ENCODE results near the gene PRKN.
A peak's percentile ranks its signal among the peaks of the same experiment; 100 is the strongest.
"Not testable (repeated sequence)": the region's sequence is repeated elsewhere in the genome, so short reads cannot be mapped to it uniquely, and the experiment has no call there.

The PRKN gene

DNA sequence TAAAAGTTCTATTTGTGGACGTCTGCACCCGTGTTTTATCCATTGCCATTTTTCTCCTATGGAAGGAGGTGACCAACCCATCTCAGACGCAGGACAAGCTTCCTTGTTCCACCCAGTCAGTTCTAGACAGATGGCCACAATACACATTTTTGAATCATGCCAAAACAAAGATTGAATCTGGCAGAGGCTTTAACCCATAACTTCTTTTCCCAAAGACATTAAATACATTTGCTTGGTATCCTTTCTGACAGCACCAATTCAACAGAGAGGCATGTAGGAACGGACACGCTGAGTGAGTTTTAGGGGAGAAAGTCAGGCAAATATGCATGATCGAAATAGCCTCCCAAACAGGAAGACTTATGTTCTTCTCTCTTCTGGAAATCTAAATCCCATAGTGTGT, 901.1 kb downstream of the PRKN start:
- DNase-seq, result no peak

DNA sequence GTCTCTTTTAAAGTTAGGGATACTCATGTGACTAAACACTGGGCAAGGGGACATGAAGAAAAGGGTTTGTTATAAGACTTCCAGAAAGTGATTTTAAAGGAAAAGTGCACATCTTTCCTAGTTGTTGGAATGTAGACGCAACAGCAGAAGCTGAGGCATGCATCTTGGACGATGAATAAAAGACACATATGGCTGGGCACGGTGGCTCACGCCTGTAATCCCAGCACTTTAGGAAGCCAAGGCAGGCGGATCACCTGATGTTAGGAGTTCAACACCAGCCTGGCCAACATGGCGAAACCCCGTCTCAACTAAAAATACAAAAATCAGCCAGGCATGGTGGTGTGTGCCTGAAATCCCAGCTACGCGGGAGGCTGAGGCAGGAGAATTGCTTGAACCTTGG, 905.4 kb downstream of the PRKN start:
- DNase-seq, result not testable (repeated sequence)

DNA sequence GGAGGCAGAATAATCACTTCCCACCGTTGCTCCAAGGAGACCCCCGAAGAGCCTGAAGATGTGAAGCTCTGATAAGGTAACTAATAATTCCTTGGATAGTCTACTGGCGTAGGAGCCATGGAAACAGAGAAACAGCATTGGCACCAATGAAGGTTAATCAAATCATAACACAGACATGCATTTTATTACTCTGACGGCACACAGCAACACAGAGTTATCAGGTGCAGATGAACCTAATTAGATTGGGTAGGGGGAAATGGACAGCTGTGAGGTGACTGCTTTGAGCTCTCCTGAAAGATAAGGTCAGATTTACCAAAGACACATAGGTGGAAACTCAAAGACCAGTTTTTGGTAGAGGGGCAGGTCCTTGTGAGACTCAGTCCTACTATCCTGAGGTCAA, 909.7 kb downstream of the PRKN start:
- DNase-seq, result no peak

DNA sequence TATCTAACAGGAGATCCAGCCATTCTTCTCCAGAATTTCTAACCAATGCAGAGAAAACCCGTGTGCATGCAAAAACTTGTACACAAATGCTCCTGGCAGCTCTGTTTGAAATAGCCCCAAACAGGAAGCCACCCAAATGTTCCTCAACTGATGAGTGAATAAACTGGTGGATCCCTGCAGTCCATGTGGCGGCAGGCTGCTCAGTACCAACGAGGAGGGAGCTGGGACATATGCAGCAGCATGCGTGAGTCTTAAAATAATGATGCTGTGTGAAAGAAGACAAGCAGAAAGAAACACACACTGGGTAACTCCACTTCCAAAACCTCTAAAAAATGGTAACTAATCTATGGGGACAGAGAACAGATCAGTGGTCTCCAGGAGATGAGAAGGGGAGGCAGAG, 911.6 kb downstream of the PRKN start:
- no peak for DNase-seq

DNA sequence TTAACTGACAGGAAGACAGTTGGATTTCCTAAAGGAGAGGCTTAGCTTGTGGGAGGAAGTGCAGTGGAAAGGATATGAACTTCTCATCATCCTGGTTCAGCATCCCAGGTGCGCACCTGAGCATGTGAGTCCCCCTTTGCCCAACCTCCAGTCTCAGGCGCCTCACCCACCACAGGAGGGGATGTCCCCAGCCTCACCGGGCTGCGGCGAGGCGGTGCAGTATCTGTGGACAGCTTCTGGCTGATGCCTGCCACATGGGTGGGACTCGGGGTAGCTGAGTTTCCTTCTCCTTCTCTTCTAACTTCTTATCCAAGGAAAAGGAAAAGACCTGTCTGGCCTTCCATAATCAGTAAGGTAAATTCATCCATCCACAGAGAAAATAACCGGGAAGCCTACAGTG, 914.4 kb downstream of the PRKN start:
- no peak for DNase-seq

DNA sequence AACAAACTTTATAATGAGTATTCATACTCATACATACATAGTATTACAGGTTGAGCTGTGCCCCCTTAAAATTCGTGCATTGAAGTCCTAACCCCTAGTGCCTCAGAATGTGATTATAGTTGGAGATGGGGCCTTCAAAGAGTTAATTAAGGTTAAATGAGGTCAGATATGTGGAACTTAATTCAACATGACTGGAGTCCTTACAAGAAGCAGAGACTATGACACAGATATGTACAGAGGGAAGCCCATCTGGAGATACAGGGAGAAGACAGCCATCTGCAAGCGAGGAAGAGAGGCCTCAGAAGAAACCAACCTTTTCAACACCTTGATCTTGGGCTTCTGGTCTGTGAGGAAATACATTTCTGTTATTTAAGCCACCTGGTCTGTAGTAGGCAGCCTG, 917.6 kb downstream of the PRKN start:
- no peak for DNase-seq

DNA sequence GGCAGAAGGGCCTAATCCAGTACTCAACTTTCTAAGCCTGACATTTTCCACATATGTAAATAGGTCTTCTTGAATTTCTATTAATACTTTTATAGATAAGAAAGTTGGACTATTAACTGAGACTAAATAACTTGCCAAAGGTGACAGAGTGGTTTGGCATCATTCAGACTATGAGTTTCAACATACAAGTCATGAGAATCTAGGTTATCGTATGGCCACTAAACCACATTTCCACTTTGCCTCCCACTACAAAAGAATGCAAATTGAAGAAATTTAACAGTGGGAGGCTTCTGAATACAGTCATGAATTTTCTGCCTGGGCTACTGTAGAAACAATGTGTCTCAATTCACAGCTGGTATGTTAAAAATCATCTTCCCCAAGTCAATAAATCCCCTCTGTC, 922.7 kb downstream of the PRKN start:
- no peak for DNase-seq

DNA sequence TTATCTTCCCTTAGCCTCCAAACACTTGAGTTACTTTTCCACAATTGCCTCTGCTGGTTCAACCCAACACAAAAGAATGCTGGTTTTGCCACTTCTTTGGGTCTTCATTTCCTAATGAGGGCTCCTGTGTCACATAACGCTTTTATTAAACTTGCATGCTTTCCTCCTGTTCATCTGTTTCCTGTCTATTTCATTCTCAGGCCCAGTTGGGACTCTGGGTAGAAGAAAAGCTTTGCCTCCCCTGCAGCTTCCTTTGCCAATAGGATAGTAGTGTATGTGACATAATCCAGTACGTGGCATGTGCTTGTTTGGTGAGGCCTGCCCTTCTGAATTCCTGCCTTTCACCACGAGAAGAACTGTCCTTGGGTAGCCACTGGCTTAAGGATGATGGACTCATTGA, 924.4 kb downstream of the PRKN start:
- DNase-seq, result no peak

DNA sequence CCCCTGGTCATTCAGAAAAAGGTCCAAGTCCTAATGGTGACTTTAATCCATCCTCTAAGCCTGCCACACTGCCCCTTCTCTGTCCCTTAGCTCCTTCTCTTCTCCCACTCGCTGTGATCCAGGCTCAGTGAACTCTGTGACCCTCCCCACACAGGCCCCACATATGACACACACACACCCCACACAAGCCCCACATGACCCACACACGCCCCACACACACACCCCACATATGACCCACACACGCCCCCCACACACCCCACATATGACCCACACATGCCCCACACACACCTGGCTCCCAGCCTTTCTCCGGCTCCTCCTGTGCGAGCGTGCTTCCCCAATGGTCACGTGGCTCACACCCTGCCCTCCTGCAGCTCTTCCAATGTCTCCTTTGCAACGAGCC, 925.3 kb downstream of the PRKN start:
- no peak for DNase-seq

DNA sequence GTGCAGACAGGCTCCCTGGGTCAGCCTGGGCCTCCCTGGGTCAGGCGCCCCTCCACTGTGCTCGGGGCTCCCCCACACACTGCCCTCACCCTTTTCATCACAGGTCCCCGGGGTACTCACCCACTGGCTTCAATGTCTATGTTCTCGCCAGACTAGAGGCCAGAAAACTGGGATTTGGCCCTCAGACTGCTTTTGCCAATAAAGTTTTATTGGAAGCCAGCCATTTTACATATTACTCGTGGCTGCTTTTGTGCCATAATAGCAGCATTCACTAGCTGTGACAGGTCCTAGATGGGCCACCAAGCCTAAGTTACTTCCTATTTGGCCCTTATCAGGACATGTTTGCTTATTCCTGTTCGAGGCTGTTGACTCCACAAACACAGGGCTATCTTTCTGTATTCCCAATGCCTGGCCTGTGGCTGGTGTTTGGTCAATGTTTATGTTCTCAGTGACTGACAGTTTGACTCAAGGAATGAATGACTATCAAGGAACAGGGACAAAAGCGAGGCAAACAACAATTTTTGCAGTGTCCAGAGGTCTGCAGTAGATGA, 928.6 kb downstream of the PRKN start:
- no peak for DNase-seq

DNA sequence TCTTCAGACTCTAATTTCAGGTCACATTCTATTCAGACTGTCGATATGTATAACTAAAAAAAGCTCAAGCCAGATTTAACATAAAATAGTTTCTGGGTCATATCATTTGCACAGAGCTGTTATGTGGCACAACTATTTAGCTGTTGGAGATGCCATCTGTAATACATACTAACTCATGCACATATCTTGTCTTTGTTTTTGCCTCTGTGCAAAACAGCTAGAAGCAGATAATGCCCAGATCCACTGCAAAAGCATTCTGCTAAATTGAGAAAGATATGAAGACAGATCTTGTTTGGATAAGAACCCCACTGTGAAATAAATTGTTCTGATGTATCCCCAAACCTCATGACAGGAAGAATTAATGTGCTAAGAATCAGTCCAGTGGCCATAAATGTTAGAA, 930.9 kb downstream of the PRKN start:
- no peak for DNase-seq

DNA sequence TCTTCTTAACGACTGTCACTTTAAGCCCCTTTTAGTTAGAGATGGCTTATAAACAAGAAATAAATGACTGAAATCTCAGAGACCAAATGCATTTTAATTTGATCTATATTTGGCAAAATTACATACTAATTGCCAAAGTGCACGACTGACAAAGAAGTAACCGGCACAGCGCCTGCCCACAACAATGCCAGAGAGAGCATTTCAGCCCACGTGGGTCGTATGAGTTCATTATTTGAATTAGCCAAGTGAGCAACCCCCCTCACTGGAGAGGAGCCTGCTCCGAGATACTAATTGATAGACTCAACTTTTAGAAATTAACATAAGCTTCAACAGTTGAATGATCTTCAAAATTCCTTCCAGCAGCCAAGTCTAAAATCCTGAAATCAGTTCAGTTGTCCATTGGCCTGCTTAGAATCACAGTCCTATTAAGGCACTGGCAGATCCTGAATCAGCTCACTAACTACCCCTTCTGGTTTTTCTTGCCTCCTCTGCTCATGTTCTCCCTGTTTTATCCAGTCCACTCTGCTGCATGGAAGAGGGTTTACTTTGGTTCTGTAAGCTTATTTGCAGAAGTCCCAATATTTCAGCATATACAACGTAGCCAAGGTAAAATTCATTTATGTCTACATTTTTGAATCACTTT, 934.6 kb downstream of the PRKN start:
- no peak for DNase-seq

DNA sequence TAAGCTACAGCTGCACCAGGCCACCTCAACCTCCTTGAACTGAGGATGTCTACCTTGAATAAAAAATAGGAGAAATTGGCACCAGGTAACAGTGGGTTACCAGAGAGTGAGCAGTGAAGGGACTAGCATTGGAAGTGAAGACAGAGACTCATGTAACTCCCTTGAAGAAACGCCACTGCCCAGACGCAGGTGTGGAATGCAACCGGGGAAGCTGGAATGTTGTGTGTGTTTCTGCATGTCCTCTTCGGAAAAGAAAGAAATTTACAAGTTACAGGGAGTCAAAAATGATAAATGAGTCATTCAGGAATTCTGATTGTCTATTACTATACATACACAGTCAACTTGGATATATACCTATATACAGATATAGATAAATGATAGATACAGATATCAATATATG, 939.0 kb downstream of the PRKN start:
- DNase-seq, result no peak

DNA sequence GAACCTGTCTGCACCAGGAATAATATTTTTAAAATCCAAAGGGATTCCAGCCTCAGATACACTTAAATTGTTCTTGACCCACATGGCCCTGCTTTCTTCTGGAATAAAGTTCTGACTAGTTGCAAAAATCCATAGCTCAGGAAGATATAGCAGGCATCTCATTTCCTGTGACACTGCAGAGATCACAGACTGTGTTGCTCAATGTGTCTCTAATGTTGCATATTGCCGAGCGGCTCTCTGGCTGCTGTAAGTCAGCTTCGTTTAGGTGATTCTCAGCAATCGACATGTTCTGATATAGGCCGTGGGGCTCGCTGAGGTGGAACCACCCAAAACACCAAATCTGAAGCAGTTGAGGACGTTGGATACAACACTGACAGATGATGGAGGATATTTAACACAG, 955.4 kb downstream of the PRKN start:
- no peak for DNase-seq

DNA sequence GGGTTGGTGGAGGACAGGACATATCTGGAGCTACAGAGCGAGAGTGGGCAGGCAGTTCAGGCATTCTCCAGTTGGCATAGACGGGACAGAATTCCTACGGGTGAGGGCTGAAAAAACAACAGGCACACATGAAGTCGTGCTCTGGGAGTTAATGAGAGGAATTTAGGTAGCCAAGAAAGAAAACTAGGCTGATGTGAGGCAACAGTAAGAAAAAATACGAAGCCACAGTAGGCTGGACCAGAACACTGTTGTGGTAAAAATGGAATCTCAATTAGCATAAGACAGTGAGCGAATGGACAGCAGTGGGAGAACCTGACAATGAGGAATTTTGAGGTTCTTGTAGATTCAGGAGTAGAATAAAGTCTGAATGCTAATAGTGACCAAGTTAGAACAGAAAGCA, 965.6 kb downstream of the PRKN start:
- DNase-seq, result no peak

DNA sequence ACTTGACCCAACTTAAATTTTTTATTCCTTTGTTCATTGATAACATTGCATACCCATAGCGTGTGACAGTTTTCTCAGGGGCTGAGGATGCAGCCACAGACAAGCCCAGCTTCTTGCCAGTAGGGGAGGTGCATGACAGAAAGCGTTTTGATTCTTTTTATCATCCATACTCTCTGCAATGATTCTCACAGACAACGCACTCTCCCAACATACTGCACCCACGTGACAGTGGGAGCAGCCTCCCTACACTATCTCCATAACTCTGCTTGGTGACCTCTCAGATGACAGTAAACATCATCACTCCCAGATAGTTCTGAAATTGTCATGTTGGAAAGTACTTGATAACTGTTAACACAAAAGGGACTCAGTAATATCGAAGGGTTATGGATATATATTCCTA, 972.5 kb downstream of the PRKN start:
- no peak for DNase-seq

DNA sequence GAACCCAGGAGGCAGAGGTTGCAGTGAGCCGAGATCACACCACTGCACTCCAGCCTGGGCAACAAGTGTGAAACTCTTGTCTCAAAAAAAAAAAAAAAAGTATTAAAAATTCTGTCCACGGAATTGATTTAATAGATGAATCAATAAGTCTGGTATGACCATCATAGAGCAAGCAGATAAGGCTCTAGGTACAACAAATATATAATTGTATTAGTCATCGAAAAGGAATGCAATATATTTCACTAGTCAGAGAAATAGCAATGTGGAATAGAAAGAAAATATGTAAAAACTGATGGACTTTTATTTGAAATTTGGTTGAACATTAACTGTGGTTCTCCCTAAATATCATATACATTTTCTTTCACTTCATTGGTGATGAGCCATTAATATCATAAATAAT, 976.9 kb downstream of the PRKN start:
- DNase-seq, result no peak

DNA sequence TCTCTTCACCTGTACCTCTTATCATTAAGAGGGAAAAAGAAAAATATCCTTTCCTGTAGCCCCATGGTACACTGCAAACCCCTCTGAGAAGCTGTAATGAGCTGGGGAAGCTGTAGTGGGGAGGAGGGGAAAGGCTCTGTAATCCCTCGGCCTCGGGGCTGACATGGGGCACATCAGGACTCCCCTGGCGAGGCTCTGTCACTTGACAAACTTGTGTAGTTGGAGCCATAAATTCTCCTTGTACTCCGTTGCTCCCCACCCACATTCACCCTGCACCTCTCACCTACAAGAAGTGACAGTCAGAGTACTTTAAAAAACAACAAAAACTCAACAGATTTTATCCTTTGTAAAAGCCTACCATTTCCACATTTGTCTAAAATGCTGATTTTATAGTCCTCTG, 978.0 kb downstream of the PRKN start:
- DNase-seq, result no peak

DNA sequence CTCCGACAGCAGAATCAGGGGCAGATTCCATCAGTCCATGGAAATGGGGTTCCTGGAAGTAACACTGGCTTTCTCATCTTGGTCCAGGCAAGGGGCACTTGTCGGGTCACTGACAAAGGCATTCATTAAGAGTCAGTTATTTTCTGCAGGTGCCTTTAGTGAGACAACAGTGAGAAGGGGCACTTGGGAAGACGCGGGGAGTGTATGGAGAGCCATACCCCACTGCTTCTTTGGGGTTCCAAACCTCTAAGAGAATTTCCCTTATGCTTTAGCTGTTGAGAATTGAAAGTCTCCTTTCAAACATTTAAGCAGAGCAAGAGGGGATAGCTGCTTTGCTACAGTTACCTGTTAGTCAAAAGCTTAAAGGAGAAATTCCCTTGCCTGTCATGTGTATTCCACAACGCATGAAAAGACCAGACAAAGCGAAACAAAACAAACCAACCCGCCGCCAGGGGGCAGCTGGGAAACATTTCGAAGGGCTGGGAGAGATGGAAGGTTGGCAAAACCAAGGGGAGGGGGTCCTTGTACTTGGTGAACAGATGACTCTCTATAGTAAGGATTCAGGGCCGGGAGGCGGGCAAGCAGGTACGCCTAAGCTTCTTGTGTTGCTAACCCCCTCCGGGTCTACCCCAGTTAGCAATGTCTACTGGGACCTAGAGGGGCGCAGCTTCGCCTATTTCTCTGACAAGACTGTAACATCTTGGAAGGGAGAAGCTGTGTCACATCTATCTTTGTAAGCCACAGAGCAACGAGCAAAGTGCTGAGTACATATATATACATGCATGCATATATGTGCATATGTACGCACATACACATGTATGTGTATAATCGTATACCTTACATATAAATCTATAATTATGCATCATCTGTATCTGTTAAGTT, 978.8 kb downstream of the PRKN start:
- DNase-seq, result peak; percentile 17

DNA sequence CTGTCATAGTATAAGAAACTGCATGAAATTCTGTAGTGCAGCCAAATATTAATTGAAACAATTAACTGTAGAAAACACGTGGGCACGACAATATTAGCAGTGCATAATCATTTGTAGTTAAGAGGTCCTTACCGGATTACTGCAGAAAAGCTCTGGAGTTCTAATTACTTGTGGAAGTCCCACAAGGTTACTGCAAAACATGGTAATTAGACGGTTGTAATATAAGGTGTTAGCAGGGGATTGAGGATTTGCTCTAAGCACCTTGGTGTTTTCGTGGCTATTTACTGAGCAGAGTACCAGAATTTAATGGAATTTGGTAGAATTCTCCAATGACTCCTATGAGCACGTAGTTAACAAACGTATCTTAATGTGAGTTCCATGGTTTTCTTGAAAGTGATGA, 980.1 kb downstream of the PRKN start:
- no peak for DNase-seq

DNA sequence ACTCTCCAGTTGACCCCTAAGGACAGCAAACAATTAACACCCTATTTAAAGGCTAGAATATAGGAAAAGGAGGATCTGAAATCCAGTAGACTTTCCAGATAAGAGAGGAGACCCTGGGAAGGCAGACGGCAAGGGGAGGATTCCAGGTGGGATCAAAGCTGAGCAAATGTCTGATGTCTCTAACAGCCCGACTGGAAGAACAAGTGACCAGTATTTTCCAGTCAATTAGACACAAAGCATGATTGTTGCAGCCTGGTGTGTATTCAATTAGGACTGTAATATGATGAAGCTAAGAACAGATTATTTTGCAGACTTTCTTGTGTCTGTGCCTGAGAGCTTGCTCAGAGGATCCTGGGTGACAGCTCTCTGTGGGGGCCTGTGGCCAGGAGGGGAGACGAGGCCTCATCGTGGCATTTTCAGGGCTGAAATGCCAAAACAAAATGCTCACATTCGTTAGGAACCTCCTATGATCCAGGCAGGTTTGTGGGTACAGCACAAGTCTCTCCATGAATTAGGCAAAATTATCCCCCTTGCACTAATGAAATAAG, 981.9 kb downstream of the PRKN start:
- DNase-seq, result no peak

DNA sequence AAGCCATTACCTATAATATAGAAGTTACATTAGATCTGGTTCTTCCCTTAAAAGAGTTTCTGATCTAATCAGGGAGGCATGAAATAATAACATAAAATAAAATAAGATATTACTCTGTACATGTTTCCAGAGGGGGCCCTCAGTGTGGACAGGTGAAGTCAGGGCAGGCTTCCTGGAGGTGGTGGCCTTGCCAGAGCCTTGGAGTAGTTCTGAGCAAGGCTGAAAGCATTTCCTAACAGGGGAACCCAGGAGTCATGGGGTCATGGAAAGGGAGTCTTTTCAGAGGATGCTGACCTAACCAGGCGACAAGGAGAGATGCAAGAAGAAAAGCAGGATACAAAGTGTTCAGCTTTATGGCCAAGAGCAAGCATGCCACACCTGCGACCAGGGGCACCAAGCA, 982.4 kb downstream of the PRKN start:
- DNase-seq, result no peak

DNA sequence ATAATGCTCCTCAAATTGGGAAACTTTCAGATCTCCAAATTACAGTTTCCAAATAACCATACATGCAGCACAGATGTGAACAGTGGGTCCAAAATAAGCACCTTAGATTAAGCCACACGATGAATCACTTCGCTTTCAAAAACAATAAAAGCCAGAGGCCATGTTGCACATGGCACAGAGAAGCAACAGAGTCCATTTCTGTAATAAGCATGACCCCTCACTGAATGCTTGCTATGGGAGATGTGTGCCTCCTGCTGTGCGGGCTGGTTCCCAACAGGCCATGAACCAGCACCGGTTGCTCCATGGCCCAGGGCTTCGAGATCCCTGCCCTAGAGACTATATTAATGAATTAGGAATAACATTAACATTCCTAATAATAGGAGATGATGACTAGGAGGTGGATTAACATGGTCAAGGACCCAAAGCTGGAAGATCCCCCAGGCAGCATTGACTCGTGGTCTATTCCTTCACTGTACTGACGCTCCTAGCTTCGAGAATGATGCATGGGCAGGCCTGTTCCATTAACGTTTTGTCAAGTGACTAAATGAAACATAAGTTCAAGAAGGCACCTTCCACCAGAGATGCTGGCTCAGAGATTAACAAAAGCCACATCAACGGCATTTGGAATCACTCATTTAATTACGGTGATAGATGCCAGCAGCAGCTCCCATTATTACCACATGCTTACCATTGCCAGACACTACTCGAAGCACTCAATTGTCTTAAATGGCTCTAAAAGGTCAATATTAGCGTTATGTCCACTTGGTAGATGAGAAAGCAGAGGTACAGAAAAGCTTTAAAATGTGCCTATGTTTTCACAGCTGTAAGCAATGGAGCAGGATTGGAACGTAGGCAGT, 983.1 kb downstream of the PRKN start:
- DNase-seq, result no peak

Data from CD4-positive, alpha-beta T cell treated with Interleukin-17A for 4 hours (primary cell).